Measurements from ENCODE around the gene TBC1D2B.
"Not testable (repeated sequence)": the region's sequence is repeated elsewhere in the genome, so short reads cannot be mapped to it uniquely, and the experiment has no call there.

GRCh38 chr15:77997221-77997620 is 80.3 kb downstream of the TBC1D2B start:
- not testable (repeated sequence) for TF ChIP-seq CTCF (conservative IDR thresholded peaks at IDR 0.05; ENCODE audit: low read depth, low read length); POLR2A (IDR thresholded peaks at IDR 0.05; ENCODE audit: low read depth, low read length); MAZ (IDR thresholded peaks at IDR 0.05; ENCODE audit: borderline replicate concordance, low read depth, low read length); CHD1 (IDR thresholded peaks at IDR 0.05; ENCODE audit: low read depth, low read length)

All from IMR-90 (cell line).